ENCODE measurements around the gene AUNIP.

GRCh38 chr1:25898223-25899015 lies 39.2 kb upstream of the AUNIP start:
- no peak for TF ChIP-seq CTCF (conservative IDR thresholded peaks at IDR 0.05; ENCODE audit: low read depth in 2 of 2)
- TF ChIP-seq CREB1 (CRISPR knock-in tag; IDR thresholded peaks at IDR 0.05; ENCODE audit: low read depth) = no peak
- TF ChIP-seq EZH2 (IDR thresholded peaks at IDR 0.05; ENCODE audit: low read depth, unreplicated experiment) = no peak

All from GM23338 (cell line).